DOHH2 (cell line): ENCODE data around the gene TKT.

Experiments
- CTCF ChIP-seq: fragments of 200-600 bp; sonication (generic); IDR thresholded peaks from one replicate; pipeline ENCODE4 v1.5.1; 2014; ENCODE audit warnings: antibody characterized with exemption, mild to moderate bottlenecking, low read depth, low read length; ENCODE audit not compliant: poor library complexity, severe bottlenecking
- EZH2phosphoT487 ChIP-seq: fragments of 200-600 bp; sonication (generic); IDR thresholded peaks from 2 replicates; pipeline ENCODE4 v1.6.1; 2017; ENCODE audit warnings: borderline replicate concordance, mild to moderate bottlenecking, antibody characterized with exemption, low read length, moderate library complexity, mixed read lengths

GRCh38 chr3:53240989-53241972 lies 14.5 kb downstream of the TKT start:
- no peak for TF ChIP-seq CTCF
- no peak for TF ChIP-seq EZH2phosphoT487
